Thoracic aorta (tissue), 2 donors: Measurements from ENCODE around the gene CYB5R4. TPM values are rescaled to one million over a fixed set of nuclear protein-coding genes. Genes with fewer than 3 reads are reported as not detected.

Experiments
- ATAC-seq: fragments of 150-250 bp; one replicate; pipeline ENCODE4 v1.8.0; 2017; ENCODE audit warnings: low read depth; ENCODE audit not compliant: insufficient number of reproducible peaks, low FRiP score
- DNase-seq: peaks from one replicate; pipeline ENCODE4 v3.0.0-alpha.2; 2020; ENCODE audit warnings: low spot score
- H3K27ac ChIP-seq, 2 donors: fragments of 200-600 bp; sonication (generic); 1 replicate in 1 of 2; 2 replicates in 1 of 2; pipeline ENCODE4 v1.5.1; 2016; ENCODE audit warnings: mild to moderate bottlenecking in 2 of 2, moderate library complexity in 2 of 2
- H3K27me3 ChIP-seq: fragments of 200-600 bp; sonication (generic); replicated peaks from 2 replicates; pipeline ENCODE4 v1.6.0; 2016; ENCODE audit warnings: mild to moderate bottlenecking; ENCODE audit not compliant: insufficient read depth
- H3K36me3 ChIP-seq: fragments of 200-600 bp; sonication (generic); one replicate; pipeline ENCODE4 v1.5.1; 2016
- H3K4me1 ChIP-seq, 2 donors: fragments of 200-600 bp; sonication (generic); 1 replicate in 1 of 2; 2 replicates in 1 of 2; pipeline versions ENCODE4 v1.5.1 to v1.6.0; 2016; ENCODE audit warnings: low read depth in 2 of 2, mild to moderate bottlenecking in 1 of 2; ENCODE audit not compliant: control insufficient read depth in 1 of 2
- H3K4me3 ChIP-seq: fragments of 200-600 bp; sonication (generic); 2 replicates; pipeline ENCODE4 v1.5.1; 2016; ENCODE audit warnings: mild to moderate bottlenecking
- H3K9me3 ChIP-seq: fragments of 200-600 bp; sonication (generic); 2 replicates; pipeline ENCODE4 v1.5.1; 2016
- total RNA-seq, 2 donors: library from RNA; depleted of rRNA; stranded (reverse); fragments of >200 nt; gene quantifications; one replicate each; pipeline versions ENCODE4 v1.1.0 to v1.2.3, GENCODE V29; 2016
- TF ChIP-seq, protein P1 (sequence below): fragments of 200-600 bp; sonication (generic); IDR thresholded peaks from one replicate; pipeline ENCODE4 v1.5.1; 2019; ENCODE audit warnings: antibody characterized with exemption

CYB5R4 gene
- total RNA-seq, 2 donors from 2014 or later, result 9.1 to 16.2 TPM

DNA sequence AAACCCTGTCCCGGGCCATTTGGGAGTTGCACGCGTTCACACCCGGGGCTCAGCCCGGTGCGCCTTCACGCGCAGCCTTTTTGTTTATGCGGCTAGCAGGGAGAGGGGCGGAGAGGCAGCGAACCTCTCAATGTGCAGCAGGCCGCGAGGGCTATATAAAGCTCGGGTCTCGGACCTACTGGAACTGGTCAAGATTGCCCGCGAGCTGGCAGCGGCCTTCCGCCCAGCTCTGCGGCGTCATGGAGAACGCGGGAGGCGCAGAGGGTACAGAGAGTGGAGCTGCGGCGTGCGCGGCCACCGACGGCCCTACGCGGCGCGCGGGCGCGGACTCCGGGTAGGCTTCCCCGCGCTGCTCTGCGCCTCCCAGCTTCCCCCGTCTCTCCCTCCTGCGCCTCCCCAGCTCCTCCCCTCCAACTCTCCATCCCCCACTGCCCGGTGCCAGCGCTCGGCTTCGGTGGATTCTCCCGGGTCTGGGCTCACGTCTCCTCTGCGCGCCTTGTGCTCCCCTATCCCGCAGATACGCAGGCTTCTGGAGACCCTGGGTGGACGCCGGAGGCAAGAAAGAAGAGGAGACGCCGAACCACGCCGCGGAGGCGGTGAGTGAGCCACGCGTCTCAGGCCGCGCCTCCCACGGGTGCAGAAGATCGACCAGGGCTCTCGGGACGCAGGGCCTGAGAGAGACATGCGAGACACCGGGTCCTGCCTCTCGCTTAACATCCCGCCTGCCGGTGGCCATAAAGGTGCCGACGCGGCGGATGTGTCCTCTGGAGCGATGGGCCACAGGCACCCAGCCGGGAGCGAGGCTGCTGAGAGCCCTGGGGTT lies 6.1 kb upstream of the CYB5R4 start, which contains the start of gene RIPPLY2:
Gene RIPPLY2, plus strand, starts transcription at position 183 of the 823 bp plus-strand sequence. Its CDS starts 57 bp downstream, at position 240.
- TF ChIP-seq, protein P1, sequence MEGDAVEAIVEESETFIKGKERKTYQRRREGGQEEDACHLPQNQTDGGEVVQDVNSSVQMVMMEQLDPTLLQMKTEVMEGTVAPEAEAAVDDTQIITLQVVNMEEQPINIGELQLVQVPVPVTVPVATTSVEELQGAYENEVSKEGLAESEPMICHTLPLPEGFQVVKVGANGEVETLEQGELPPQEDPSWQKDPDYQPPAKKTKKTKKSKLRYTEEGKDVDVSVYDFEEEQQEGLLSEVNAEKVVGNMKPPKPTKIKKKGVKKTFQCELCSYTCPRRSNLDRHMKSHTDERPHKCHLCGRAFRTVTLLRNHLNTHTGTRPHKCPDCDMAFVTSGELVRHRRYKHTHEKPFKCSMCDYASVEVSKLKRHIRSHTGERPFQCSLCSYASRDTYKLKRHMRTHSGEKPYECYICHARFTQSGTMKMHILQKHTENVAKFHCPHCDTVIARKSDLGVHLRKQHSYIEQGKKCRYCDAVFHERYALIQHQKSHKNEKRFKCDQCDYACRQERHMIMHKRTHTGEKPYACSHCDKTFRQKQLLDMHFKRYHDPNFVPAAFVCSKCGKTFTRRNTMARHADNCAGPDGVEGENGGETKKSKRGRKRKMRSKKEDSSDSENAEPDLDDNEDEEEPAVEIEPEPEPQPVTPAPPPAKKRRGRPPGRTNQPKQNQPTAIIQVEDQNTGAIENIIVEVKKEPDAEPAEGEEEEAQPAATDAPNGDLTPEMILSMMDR, result no peak
- no peak within 1 kb of the TSS for H3K27ac ChIP-seq

DNA sequence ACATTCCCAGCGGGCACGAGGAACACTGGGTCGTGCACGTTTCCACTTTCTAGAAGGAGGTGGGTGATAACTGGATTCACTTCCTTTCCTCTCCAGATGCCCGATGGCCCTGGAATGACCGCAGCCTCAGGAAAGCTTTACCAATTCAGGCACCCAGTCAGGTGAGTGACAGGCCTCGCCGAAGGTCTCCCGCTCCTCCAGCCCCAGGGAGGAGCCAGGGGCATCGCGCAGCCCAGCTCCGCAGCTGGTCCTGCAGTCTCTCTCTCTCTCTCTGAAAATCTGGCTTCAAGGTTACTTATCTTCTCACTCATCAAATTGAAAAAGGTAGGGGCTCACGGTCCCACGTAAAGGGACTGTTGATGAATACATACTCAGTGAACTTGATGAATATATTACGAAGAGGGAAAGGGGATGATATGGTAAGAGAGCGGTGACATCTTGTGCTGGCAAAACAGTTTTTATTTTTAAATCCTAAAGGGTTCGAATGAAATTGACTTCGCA lies 5.4 kb upstream of the CYB5R4 start:
- ATAC-seq, result no peak
- H3K4me3 ChIP-seq, result peak overlapping the region; percentile 76

More for the DNA sequence above, 6.1 kb upstream of the CYB5R4 start, which contains the start of gene RIPPLY2:
- H3K4me3 ChIP-seq, result peak within 1 kb of the TSS; percentile 76
- DNase-seq (no peak), ATAC-seq (no peak)
- H3K4me1 ChIP-seq, result peaks cover 0 to 15% of the 10 kb centered on the region in 2 donors
- H3K27me3 ChIP-seq, result no peaks in the 10 kb centered on the region
- no peaks in the 10 kb centered on the region for H3K9me3 ChIP-seq
- no peaks in the 10 kb centered on the region for H3K36me3 ChIP-seq

DNA sequence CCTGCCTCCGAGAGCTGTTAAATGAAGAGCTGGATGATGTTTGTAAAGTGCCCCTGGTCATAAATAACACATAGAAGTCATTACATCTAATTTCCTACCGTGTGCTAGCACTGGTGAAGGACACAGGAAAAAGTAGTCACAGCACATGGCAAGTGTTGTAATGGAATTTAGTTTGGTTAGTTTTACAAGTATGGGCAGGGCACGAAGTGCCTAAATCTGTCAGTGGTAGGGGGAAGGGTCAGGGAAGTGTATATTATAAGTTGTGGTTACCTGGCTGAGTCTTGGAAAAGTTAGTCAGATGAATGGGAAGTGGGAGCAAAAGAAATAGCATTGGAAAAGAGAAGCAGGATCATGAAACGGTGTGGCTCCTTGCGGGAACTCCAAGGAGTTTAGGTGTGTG lies 4.7 kb upstream of the CYB5R4 start:
- Histone ChIP-seq H3K4me1 (peaks cover 4 to 20% of the 10 kb centered on the region in 2 donors), H3K9me3 (no peaks in the 10 kb centered on the region), H3K27ac (no peak overlapping the region), H3K36me3 (no peaks in the 10 kb centered on the region), H3K27me3 (no peaks in the 10 kb centered on the region), H3K4me3 (no peak overlapping the region)
- ATAC-seq (no peak), DNase-seq (no peak)
- TF ChIP-seq, protein P1, result no peak

More for the DNA sequence above, 5.4 kb upstream of the CYB5R4 start:
- Histone ChIP-seq H3K4me1 (peaks cover 3 to 18% of the 10 kb centered on the region in 2 donors), H3K36me3 (no peaks in the 10 kb centered on the region), H3K27ac (no peak overlapping the region), H3K9me3 (no peaks in the 10 kb centered on the region), H3K27me3 (no peaks in the 10 kb centered on the region)
- no peak for DNase-seq
- TF ChIP-seq, protein P1, result no peak

DNA sequence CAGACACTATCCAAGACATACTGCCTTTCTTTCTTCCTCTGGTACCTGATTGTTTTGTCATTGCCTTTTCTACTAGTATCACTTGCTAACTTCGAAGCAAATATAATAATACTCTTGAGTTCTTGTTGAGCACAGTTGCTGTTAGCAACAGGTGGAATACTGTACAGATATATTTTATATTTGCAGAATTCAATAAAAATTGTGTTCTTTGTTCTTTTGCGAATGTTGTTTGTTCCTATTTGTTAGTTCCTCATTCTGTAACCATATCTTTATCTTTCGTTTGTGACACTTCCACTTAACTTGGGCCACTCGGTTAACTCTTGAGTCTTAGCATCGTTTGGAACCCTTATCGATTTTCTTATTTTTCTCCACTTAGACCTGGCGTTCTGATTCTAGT lies 868 bp downstream of the CYB5R4 start:
- TF ChIP-seq, protein P1, result no peak
- ATAC-seq, result no peak
- Histone ChIP-seq H3K27ac (peak overlapping the region; percentile 81), H3K36me3 (no peaks in the 10 kb centered on the region), H3K9me3 (no peaks in the 10 kb centered on the region), H3K4me1 (peaks cover 9 to 14% of the 10 kb centered on the region in 2 donors), H3K4me3 (peak overlapping the region; percentile 89), H3K27me3 (no peaks in the 10 kb centered on the region)
- no peak for DNase-seq

DNA sequence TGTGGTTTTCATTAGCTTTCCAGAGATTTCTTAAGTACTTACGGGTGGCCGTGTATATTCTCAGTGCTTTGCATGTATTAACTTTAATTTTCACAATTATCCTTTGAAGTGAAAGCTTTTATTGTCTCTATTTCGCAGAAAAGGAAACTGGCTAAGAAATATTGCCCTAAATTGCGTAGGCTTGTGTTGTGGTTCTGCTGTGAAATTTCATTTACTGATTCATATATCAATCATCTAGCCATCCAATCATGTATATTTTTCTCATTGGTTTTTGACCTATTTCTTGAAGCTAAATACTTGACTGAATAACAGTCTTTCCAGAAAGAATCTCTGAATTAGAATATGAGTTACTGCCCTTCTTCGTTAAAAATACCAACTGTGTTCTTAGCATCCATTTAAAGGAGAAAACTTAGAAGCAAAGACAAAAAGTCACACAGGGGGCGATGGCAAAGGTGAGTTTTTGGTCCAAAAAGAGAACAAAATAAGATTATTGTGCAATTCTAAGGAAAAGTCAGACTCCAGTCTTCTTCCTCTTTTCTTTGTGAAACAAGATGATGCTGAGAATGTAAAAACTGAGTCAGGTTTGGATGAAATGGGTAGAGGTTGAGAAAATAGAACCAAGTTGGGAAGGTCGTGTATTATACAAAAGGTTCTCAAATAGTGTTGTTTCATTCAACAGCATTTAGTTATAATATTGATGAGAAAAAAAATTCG lies 1.4 kb downstream of the CYB5R4 start:
- no peaks in the 10 kb centered on the region for H3K9me3 ChIP-seq
- H3K36me3 ChIP-seq, result no peaks in the 10 kb centered on the region
- ATAC-seq (no peak), DNase-seq (no peak)
- TF ChIP-seq, protein P1, result no peak
- H3K27ac ChIP-seq, result no peak overlapping the region
- no peaks in the 10 kb centered on the region for H3K27me3 ChIP-seq
- H3K4me1 ChIP-seq, result peaks cover 9 to 14% of the 10 kb centered on the region in 2 donors
- peak overlapping the region; percentile 89 for H3K4me3 ChIP-seq
